ENCODE measurements around the gene NPY2R.

The NPY2R gene

DNA sequence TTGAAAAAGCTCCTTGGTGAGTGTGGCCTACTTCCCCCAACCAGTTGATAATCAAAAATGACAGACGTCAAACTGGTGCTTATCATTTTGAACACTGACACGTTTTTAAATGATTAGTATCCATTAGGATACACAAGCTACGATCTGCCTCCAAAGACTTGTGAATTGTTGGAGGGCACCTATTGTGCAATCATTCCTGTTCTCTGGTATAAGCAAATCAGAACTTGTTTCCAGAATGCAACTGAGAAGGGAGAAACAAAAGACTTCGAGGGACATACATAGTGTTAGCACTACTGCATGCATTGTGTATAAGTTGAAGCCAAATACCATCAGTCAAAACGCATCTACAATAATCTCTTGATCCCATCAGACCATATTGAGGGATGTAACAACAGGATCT is 11.6 kb downstream of the NPY2R start:
- TF ChIP-seq, protein P1, sequence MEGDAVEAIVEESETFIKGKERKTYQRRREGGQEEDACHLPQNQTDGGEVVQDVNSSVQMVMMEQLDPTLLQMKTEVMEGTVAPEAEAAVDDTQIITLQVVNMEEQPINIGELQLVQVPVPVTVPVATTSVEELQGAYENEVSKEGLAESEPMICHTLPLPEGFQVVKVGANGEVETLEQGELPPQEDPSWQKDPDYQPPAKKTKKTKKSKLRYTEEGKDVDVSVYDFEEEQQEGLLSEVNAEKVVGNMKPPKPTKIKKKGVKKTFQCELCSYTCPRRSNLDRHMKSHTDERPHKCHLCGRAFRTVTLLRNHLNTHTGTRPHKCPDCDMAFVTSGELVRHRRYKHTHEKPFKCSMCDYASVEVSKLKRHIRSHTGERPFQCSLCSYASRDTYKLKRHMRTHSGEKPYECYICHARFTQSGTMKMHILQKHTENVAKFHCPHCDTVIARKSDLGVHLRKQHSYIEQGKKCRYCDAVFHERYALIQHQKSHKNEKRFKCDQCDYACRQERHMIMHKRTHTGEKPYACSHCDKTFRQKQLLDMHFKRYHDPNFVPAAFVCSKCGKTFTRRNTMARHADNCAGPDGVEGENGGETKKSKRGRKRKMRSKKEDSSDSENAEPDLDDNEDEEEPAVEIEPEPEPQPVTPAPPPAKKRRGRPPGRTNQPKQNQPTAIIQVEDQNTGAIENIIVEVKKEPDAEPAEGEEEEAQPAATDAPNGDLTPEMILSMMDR (IDR thresholded peaks at IDR 0.05; ENCODE audit: low read depth, low read length): no peak
- Histone ChIP-seq H3K36me3 (no peaks in the 10 kb centered on the region), H3K27ac (no peak overlapping the region), H3K4me3 (ENCODE audit: low read depth, low read length) (no peak overlapping the region), H3K27me3 (ENCODE audit: insufficient read depth, low read depth, severe bottlenecking) (no peaks in the 10 kb centered on the region), H3K9me3 (ENCODE audit: severe bottlenecking) (no peaks in the 10 kb centered on the region)
- DNase-seq: no peak

DNA sequence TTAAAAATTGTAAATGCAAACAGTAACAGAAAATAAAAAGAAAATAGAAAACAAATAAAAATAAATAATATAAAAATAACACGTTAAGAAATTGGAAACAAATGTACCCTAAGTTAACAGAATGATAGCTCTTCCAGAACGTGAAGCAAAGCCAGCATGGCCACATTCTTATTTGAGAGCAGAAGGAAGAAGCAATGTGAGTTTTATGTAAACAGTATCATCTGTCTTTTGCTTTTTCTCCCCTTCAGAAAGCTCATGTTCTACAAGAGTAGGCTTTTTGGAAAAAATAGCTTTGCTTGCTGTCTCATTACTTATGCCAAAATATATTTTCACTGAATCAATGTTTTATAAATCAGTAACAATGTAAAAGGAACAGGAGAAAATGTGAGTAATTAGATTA is 18.7 kb downstream of the NPY2R start:
- Histone ChIP-seq H3K27me3 (ENCODE audit: insufficient read depth, low read depth, severe bottlenecking) (no peaks in the 10 kb centered on the region), H3K27ac (no peak overlapping the region), H3K36me3 (no peaks in the 10 kb centered on the region), H3K9me3 (ENCODE audit: severe bottlenecking) (no peaks in the 10 kb centered on the region), H3K4me3 (ENCODE audit: low read depth, low read length) (no peak overlapping the region)
- TF ChIP-seq, protein P1 (IDR thresholded peaks at IDR 0.05; ENCODE audit: low read depth, low read length): no peak
- no peak for DNase-seq

DNA sequence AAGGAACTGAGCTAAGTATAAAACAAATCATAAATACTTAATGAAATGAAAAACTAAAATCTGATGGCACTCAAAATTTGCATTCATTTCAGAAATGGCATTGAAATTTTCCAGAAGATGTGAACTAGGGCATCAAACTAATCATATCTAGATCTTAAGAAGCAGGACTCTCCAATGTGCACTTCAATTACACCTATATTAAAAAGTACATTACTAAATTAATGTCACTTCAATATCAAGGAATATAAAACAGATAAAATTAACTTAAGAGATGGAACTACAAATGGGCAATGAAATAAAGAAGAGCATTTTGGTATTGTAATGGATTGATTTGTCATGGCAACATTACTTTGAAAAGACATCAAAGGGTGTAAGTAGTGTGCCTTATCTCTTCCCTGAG is 20.3 kb downstream of the NPY2R start:
- H3K4me3 ChIP-seq (ENCODE audit: low read depth, low read length): no peak overlapping the region
- TF ChIP-seq, protein P1 (IDR thresholded peaks at IDR 0.05; ENCODE audit: low read depth, low read length): no peak
- DNase-seq: no peak
- no peak overlapping the region for H3K27ac ChIP-seq
- H3K27me3 ChIP-seq (ENCODE audit: insufficient read depth, low read depth, severe bottlenecking): no peaks in the 10 kb centered on the region
- H3K36me3 ChIP-seq: no peaks in the 10 kb centered on the region
- no peaks in the 10 kb centered on the region for H3K9me3 ChIP-seq (ENCODE audit: severe bottlenecking)

DNA sequence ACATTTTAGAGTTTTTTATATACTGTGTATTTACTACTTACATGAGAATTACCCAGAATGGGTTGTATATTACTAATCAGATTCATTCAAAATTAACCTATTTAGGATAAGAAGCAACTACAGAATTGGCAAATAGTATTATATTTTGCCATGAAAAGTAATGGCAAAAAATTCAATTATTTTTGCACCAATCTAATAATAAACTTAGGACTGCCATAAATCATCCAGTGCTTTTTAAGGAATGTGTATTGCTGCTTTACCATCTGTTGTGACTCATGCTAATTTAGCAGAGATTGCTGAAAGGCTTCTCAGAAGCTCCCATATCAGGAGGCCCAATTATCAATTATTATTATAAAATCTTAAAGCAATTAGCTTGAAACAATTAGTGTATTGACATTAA is 24.0 kb downstream of the NPY2R start:
- DNase-seq: no peak
- TF ChIP-seq, protein P1 (IDR thresholded peaks at IDR 0.05; ENCODE audit: low read depth, low read length): no peak
- Histone ChIP-seq H3K4me3 (ENCODE audit: low read depth, low read length) (no peak overlapping the region), H3K36me3 (no peaks in the 10 kb centered on the region), H3K27ac (no peak overlapping the region), H3K27me3 (ENCODE audit: insufficient read depth, low read depth, severe bottlenecking) (no peaks in the 10 kb centered on the region), H3K9me3 (ENCODE audit: severe bottlenecking) (peaks cover 2% of the 10 kb centered on the region)

DNA sequence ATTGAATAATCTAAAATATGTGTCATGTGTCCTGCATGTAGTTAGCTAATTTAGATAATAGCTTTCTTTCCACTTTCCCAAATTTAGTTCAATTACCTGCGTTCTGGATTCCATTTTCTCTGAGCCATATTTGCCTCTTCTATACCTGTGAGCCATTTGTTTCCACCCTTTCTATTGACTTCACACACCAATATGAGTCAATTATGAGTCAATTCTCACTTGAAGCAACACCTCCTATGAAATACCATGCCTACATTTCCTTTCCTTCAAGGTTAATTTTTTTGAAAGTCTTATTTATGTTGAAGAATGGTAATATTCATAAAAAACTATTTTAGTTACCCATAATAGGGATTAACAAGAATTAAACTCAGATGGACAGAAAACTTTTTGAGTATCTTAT is 25.8 kb downstream of the NPY2R start:
- Histone ChIP-seq H3K4me3 (ENCODE audit: low read depth, low read length) (no peak overlapping the region), H3K36me3 (no peaks in the 10 kb centered on the region), H3K9me3 (ENCODE audit: severe bottlenecking) (peaks cover 2% of the 10 kb centered on the region), H3K27ac (no peak overlapping the region), H3K27me3 (ENCODE audit: insufficient read depth, low read depth, severe bottlenecking) (no peaks in the 10 kb centered on the region)
- TF ChIP-seq, protein P1 (IDR thresholded peaks at IDR 0.05; ENCODE audit: low read depth, low read length): no peak
- no peak for DNase-seq

DNA sequence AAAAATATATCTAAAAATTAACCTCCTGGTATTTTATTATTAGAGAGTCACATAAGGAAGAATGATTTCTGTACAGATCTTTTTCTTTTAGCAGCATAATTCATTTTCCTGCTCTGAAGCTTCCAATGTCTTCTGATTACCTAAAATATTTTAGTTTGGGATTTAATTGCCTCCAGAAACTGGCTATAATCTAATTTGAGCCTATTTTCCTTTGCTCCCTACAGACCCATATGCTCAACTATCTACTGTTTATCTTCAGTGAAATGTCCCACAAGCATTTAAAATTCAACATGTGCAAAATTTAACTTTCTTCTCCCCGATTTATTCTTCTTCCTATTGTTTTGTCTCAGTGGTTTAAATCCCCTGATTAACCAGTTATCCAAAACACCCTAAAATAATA is 29.1 kb downstream of the NPY2R start:
- no peaks in the 10 kb centered on the region for H3K27me3 ChIP-seq (ENCODE audit: insufficient read depth, low read depth, severe bottlenecking)
- H3K9me3 ChIP-seq (ENCODE audit: severe bottlenecking): peaks cover 2% of the 10 kb centered on the region
- H3K27ac ChIP-seq: no peak overlapping the region
- no peaks in the 10 kb centered on the region for H3K36me3 ChIP-seq
- TF ChIP-seq, protein P1 (IDR thresholded peaks at IDR 0.05; ENCODE audit: low read depth, low read length): no peak
- DNase-seq: no peak
- H3K4me3 ChIP-seq (ENCODE audit: low read depth, low read length): no peak overlapping the region

All from WERI-Rb-1 (cell line).